Stromal cell of bone marrow (primary cell): ENCODE results near the gene GPR25.
A peak's percentile ranks its signal among the peaks of the same experiment; 100 is the strongest.

Source experiments
- DNase-seq: peaks from one replicate; pipeline ENCODE4 v3.0.0-alpha.2; 2012; ENCODE audit warnings: low read depth

The GPR25 gene

GRCh38 chr1:200872446-200873115 is at the start of gene GPR25:
Gene GPR25, plus strand, starts transcription at chr1:200872981. Its CDS starts 57 bp downstream, at chr1:200873038.
- no peak for DNase-seq

- no peak for DNase-seq
Measured at GRCh38 chr1:200831091-200831490, 41.7 kb upstream of the GPR25 start.

GRCh38 chr1:200834383-200834782 is 38.4 kb upstream of the GPR25 start:
- no peak for DNase-seq

GRCh38 chr1:200836213-200836612 is 36.6 kb upstream of the GPR25 start:
- no peak for DNase-seq

GRCh38 chr1:200837931-200838571 is 34.7 kb upstream of the GPR25 start:
- peak; percentile 12 for DNase-seq

GRCh38 chr1:200838676-200839445 is 33.9 kb upstream of the GPR25 start:
- peak; percentile 44 for DNase-seq

GRCh38 chr1:200845360-200845759 is 27.4 kb upstream of the GPR25 start:
- DNase-seq = no peak

- no peak for DNase-seq
Measured at GRCh38 chr1:200846398-200846797, 26.4 kb upstream of the GPR25 start.

- DNase-seq = no peak
Measured at GRCh38 chr1:200849430-200849829, 23.4 kb upstream of the GPR25 start.

GRCh38 chr1:200850554-200850953 is 22.2 kb upstream of the GPR25 start:
- no peak for DNase-seq

- DNase-seq = peak; percentile 27
Measured at GRCh38 chr1:200856716-200857357, 15.9 kb upstream of the GPR25 start.

- DNase-seq = no peak
Measured at GRCh38 chr1:200857804-200858203, 15.0 kb upstream of the GPR25 start.

GRCh38 chr1:200861937-200862647 is 10.7 kb upstream of the GPR25 start:
- DNase-seq = no peak

- no peak for DNase-seq
Measured at GRCh38 chr1:200862713-200863415, 9.9 kb upstream of the GPR25 start.

GRCh38 chr1:200866116-200866515 is 6.7 kb upstream of the GPR25 start:
- no peak for DNase-seq

- DNase-seq = no peak
Measured at GRCh38 chr1:200866521-200866920, 6.3 kb upstream of the GPR25 start.

GRCh38 chr1:200867018-200867811 is 5.6 kb upstream of the GPR25 start:
- DNase-seq = peak; percentile 21

GRCh38 chr1:200869376-200869752 is 3.4 kb upstream of the GPR25 start:
- no peak for DNase-seq

- DNase-seq = no peak
Measured at GRCh38 chr1:200869753-200870391, 2.9 kb upstream of the GPR25 start.

- no peak for DNase-seq
Measured at GRCh38 chr1:200873116-200873670, 412 bp downstream of the GPR25 start.
